Neural progenitor cell (in vitro differentiated cells): ENCODE measurements around the gene RHBDD3. TPM values are rescaled to one million over a fixed set of nuclear protein-coding genes. Genes with fewer than 3 reads are reported as not detected.

Experiments
- DNase-seq: peaks from one replicate; pipeline ENCODE4 v3.0.0-alpha.2; 2016; ENCODE audit warnings: low spot score
- H2AFZ ChIP-seq: fragments of 200-600 bp; sonication (generic); replicated peaks from 2 replicates; pipeline ENCODE4 v1.6.1; 2016; ENCODE audit warnings: antibody characterized with exemption
- H3F3A ChIP-seq: fragments of 200-600 bp; sonication (generic); 2 replicates; pipeline ENCODE4 v1.6.1; 2016; ENCODE audit warnings: antibody characterized with exemption, low read depth
- H3K27ac ChIP-seq: fragments of 200-600 bp; sonication (generic); 2 replicates; pipeline ENCODE4 v1.5.1; 2016; ENCODE audit warnings: mild to moderate bottlenecking
- H3K27me3 ChIP-seq: fragments of 200-600 bp; sonication (generic); 2 replicates; pipeline ENCODE4 v1.6.1; 2016; ENCODE audit warnings: mild to moderate bottlenecking, moderate library complexity
- H3K36me3 ChIP-seq: fragments of 200-600 bp; sonication (generic); 2 replicates; pipeline ENCODE4 v1.5.1; 2016
- H3K4me1 ChIP-seq: fragments of 200-600 bp; sonication (generic); 2 replicates; pipeline ENCODE4 v1.6.1; 2016; ENCODE audit warnings: mixed run types
- H3K4me2 ChIP-seq: fragments of 200-600 bp; sonication (generic); 2 replicates; pipeline ENCODE4 v1.6.1; 2016
- H3K4me3 ChIP-seq: fragments of 200-600 bp; sonication (generic); 2 replicates; pipeline ENCODE4 v1.5.1; 2016
- H3K79me2 ChIP-seq: fragments of 200-600 bp; sonication (generic); 2 replicates; pipeline ENCODE4 v1.6.1; 2016; ENCODE audit warnings: low read depth
- H3K9ac ChIP-seq: fragments of 200-600 bp; sonication (generic); 2 replicates; pipeline ENCODE4 v1.6.1; 2016
- H3K9me3 ChIP-seq: fragments of 200-600 bp; sonication (generic); 2 replicates; pipeline ENCODE4 v1.5.1; 2016; ENCODE audit warnings: low read depth
- H4K20me1 ChIP-seq: fragments of 200-600 bp; sonication (generic); 2 replicates; pipeline ENCODE4 v1.6.1; 2016; ENCODE audit warnings: low read depth
- H3K27ac Mint-ChIP-seq: 3 replicates; pipeline ENCODE4 v1.8.0; 2021; ENCODE audit warnings: mixed read lengths
- H3K27me3 Mint-ChIP-seq: 2 replicates; pipeline ENCODE4 v1.8.0; 2022; ENCODE audit warnings: low read depth, mild to moderate bottlenecking, inconsistent platforms, moderate library complexity, mixed read lengths; ENCODE audit not compliant: insufficient read depth
- H3K36me3 Mint-ChIP-seq: 3 replicates; pipeline ENCODE4 v1.8.0; 2021; ENCODE audit warnings: mixed read lengths
- H3K4me1 Mint-ChIP-seq: 3 replicates; pipeline ENCODE4 v1.8.0; 2021; ENCODE audit warnings: mixed read lengths
- H3K4me3 Mint-ChIP-seq: 3 replicates; pipeline ENCODE4 v1.8.0; 2021; ENCODE audit warnings: mild to moderate bottlenecking, moderate library complexity, mixed read lengths
- H3K9me3 Mint-ChIP-seq: 3 replicates; pipeline ENCODE4 v1.8.0; 2020; ENCODE audit warnings: mixed read lengths
- EZH2 ChIP-seq: fragments of 200-600 bp; sonication (generic); IDR thresholded peaks from 2 replicates; pipeline ENCODE4 v1.6.1; 2017; ENCODE audit warnings: antibody characterized with exemption, mild to moderate bottlenecking, moderate library complexity
- EZH2phosphoT487 ChIP-seq: fragments of 200-600 bp; sonication (generic); IDR thresholded peaks from 2 replicates; pipeline ENCODE4 v1.6.1; 2017; ENCODE audit warnings: antibody characterized with exemption
- total RNA-seq: library from RNA; depleted of rRNA; stranded (reverse); fragments of >200 nt; gene quantifications from 2 replicates; pipeline ENCODE4 v1.2.3, GENCODE V29; 2015; ENCODE audit warnings: low replicate concordance
- TF ChIP-seq, protein P1 (sequence below): fragments of 200-600 bp; sonication (generic); IDR thresholded peaks from 2 replicates; pipeline ENCODE4 v1.5.1; 2017; ENCODE audit warnings: antibody characterized with exemption, mild to moderate bottlenecking

Gene RHBDD3
- total RNA-seq, 1 donor from 2014 or later: 16.3 TPM

DNA sequence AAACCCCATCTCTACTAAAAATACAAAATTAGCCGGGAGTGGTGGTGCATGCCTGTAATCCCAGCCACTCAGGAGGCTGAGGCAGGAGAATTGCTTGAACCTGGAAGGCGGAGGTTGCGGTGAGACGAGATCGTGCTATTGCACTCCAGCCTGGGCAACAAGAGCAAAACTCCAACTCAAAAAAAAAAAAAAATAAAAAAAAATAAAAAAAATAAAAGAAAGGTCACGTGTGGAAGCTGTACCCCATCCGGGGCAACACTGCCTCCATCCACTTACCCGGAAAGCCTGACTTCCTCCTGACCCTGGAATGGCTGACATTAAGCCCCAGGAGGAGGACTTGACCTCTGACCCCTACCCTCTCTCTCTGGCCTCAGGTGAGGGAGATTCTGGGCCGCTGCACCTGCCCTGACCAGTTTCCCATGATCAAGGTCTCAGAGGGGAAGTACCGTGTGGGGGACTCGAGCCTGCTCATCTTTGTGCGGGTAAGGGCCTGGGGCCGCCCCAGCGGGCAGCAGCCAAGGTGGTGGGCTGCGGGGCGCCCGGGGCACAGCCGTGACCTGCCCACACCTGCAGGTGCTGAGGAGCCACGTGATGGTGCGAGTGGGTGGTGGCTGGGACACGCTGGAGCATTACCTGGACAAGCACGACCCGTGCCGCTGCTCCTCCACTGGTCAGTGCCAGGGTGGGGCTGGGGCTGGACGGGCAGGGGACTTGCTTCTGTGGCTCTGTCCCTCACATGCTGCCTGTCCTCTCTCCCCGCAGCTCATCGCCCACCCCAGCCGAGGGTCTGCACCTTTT lies 42.5 kb upstream of the RHBDD3 start:
- Histone ChIP-seq H3K79me2 (no peaks in the 10 kb centered on the region), H3K27ac (no peak overlapping the region), H3F3A (peaks cover 25% of the 10 kb centered on the region), H3K9ac (no peak overlapping the region), H3K27me3 (peaks cover 47% of the 10 kb centered on the region), H2AFZ (no peak overlapping the region), H3K4me2 (peak overlapping the region; percentile 6), H3K4me1 (peaks cover 24% of the 10 kb centered on the region), H3K36me3 (no peaks in the 10 kb centered on the region), H4K20me1 (peaks cover 31% of the 10 kb centered on the region), H3K9me3 (no peaks in the 10 kb centered on the region), H3K4me3 (no peak overlapping the region)
- DNase-seq: no peak
- TF ChIP-seq EZH2phosphoT487 (no peak), EZH2 (no peak)
- TF ChIP-seq, protein P1, sequence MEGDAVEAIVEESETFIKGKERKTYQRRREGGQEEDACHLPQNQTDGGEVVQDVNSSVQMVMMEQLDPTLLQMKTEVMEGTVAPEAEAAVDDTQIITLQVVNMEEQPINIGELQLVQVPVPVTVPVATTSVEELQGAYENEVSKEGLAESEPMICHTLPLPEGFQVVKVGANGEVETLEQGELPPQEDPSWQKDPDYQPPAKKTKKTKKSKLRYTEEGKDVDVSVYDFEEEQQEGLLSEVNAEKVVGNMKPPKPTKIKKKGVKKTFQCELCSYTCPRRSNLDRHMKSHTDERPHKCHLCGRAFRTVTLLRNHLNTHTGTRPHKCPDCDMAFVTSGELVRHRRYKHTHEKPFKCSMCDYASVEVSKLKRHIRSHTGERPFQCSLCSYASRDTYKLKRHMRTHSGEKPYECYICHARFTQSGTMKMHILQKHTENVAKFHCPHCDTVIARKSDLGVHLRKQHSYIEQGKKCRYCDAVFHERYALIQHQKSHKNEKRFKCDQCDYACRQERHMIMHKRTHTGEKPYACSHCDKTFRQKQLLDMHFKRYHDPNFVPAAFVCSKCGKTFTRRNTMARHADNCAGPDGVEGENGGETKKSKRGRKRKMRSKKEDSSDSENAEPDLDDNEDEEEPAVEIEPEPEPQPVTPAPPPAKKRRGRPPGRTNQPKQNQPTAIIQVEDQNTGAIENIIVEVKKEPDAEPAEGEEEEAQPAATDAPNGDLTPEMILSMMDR: no peak
- peaks cover 25% of the 10 kb centered on the region for H3K27me3 Mint-ChIP-seq
- no peak overlapping the region for H3K27ac Mint-ChIP-seq
- H3K9me3 Mint-ChIP-seq: peaks cover 3% of the 10 kb centered on the region
- peaks cover 49% of the 10 kb centered on the region for H3K4me1 Mint-ChIP-seq
- H3K36me3 Mint-ChIP-seq: no peaks in the 10 kb centered on the region
- peak overlapping the region; percentile 43 for H3K4me3 Mint-ChIP-seq

DNA sequence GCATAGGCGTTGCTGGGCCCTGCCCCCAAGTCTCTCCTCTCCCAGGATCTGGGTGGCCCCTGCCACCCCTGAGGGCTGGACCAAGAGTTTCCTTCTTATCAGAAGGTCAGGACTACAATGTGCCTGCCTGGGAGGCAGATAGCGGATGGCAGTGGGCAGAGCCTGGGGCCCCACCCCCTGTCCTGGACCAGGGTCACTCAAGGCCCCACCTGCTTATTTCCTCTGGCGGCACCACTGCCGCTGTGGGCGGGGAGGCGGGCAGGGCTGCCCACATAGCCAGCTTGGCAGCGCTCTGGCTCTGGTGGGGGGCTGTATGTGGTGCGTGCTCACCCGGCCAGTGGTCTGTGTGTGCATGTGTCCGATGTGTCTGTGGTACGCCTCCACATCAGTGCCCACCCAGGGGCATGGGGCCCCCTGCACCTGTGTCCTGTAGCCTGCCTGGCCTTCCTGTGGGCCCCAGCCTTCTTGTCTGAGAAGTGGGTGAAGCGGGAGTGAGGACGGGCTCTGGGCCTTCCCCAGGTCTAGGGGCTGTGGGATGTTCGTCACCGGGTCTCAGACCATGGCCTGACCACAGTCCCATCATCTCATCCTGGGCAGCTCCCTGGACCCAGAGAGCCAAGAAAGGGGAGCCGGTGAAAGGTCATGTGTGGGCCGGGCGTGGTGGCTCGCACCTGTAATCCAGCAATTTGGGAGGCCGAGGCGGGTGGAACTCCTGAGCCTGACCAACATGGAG lies 41.7 kb upstream of the RHBDD3 start:
- TF ChIP-seq, protein P1: no peak
- TF ChIP-seq EZH2phosphoT487: no peak
- no peak for TF ChIP-seq EZH2
- H3K4me2 ChIP-seq: no peak overlapping the region
- H3K36me3 Mint-ChIP-seq: no peaks in the 10 kb centered on the region
- peaks cover 51% of the 10 kb centered on the region for H3K4me1 Mint-ChIP-seq
- DNase-seq: no peak
- H3K79me2 ChIP-seq: no peaks in the 10 kb centered on the region
- H3K27me3 ChIP-seq: peaks cover 39% of the 10 kb centered on the region
- peak overlapping the region; percentile 43 for H3K4me3 Mint-ChIP-seq
- H3K4me1 ChIP-seq: peaks cover 19% of the 10 kb centered on the region
- peaks cover 25% of the 10 kb centered on the region for H3K27me3 Mint-ChIP-seq
- no peak overlapping the region for H3K9ac ChIP-seq
- H3K4me3 ChIP-seq: no peak overlapping the region
- no peaks in the 10 kb centered on the region for H3K9me3 ChIP-seq
- H3K27ac ChIP-seq: no peak overlapping the region
- peaks cover 27% of the 10 kb centered on the region for H4K20me1 ChIP-seq
- H3F3A ChIP-seq: peaks cover 25% of the 10 kb centered on the region
- no peaks in the 10 kb centered on the region for H3K36me3 ChIP-seq
- no peak overlapping the region for H3K27ac Mint-ChIP-seq
- H3K9me3 Mint-ChIP-seq: peaks cover 3% of the 10 kb centered on the region
- no peak overlapping the region for H2AFZ ChIP-seq

DNA sequence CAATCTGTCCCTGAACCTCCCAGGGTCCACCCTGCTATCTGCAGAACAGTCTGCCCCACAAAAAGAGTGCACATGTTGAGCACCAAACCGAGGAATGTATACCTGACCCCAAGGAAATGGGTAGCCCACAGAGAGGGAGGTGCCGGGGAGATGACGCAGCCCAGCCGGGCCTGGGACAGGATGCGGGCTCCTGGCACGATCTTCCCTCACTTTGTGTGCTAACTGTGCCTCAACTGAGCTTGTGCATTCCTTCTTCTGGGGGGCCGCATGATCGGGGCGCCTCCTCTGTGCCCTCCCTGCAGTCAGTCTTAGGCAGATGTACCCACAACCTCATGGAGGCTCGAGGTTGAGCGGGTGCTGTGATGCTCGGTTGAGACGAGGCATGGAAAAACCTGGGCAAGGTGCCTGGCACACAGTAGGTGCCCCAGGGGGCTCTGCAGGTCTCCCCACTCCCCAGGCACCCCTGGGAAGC lies 41.0 kb upstream of the RHBDD3 start:
- Mint-ChIP-seq H3K36me3 (no peaks in the 10 kb centered on the region), H3K27me3 (peaks cover 19% of the 10 kb centered on the region), H3K4me1 (peaks cover 48% of the 10 kb centered on the region), H3K27ac (no peak overlapping the region), H3K9me3 (no peaks in the 10 kb centered on the region), H3K4me3 (peak overlapping the region; percentile 52)
- Histone ChIP-seq H3K36me3 (no peaks in the 10 kb centered on the region), H3K9ac (no peak overlapping the region), H3K79me2 (no peaks in the 10 kb centered on the region), H4K20me1 (peaks cover 20% of the 10 kb centered on the region), H3K4me2 (no peak overlapping the region), H3K4me3 (no peak overlapping the region), H3K9me3 (no peaks in the 10 kb centered on the region), H3F3A (peaks cover 18% of the 10 kb centered on the region), H3K4me1 (peaks cover 13% of the 10 kb centered on the region), H3K27ac (no peak overlapping the region), H3K27me3 (peaks cover 32% of the 10 kb centered on the region), H2AFZ (no peak overlapping the region)
- no peak for DNase-seq
- TF ChIP-seq, protein P1: no peak
- TF ChIP-seq EZH2phosphoT487 (no peak), EZH2 (no peak)
